ENCODE results near the gene DIAPH1. TPM values are rescaled to one million over a fixed set of nuclear protein-coding genes. Genes with fewer than 3 reads are reported as not detected.
A peak's percentile ranks its signal among the peaks of the same experiment; 100 is the strongest.

Gene DIAPH1
- total RNA-seq, 1 experiment from 2014 or later = 31.2 TPM

DNA sequence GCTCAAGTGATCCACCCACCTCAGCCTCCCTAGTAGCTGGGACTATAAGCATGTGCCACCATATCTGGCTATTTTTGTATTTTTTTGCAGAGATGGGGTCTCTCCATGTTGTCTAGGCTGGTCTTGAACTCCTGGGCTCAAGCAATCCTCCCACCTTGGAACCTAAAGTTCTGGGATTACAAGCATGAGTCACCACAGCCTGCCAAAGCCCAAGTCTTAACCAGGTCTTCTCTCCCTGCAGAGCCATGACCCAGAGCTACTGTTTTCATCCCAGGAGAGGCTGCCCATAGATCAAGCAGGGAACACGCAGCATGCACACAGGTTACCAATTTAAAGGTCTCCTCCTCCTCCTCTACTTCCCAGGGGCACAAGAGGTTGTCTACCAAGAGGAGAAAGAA is 100.2 kb downstream of the DIAPH1 start:
- no peak for DNase-seq
- Histone ChIP-seq H3K36me3 (replicated peaks; ENCODE audit: control insufficient read depth, insufficient read depth, low read length) (peaks cover 22% of the 10 kb centered on the region), H3K4me3 (ENCODE audit: insufficient read depth, low read depth, low read length) (no peak overlapping the region), H3K27me3 (ENCODE audit: control insufficient read depth, insufficient read depth, low read length) (no peaks in the 10 kb centered on the region)

GRCh38 chr5:141517880-141518617 is 100.8 kb downstream of the DIAPH1 start:
- no peak for DNase-seq
- Histone ChIP-seq H3K27me3 (ENCODE audit: control insufficient read depth, insufficient read depth, low read length) (no peaks in the 10 kb centered on the region), H3K36me3 (replicated peaks; ENCODE audit: control insufficient read depth, insufficient read depth, low read length) (peaks cover 20% of the 10 kb centered on the region), H3K4me3 (ENCODE audit: insufficient read depth, low read depth, low read length) (no peak overlapping the region)

GRCh38 chr5:141517312-141517711 is 101.5 kb downstream of the DIAPH1 start:
- H3K27me3 ChIP-seq (ENCODE audit: control insufficient read depth, insufficient read depth, low read length) = peaks cover 2% of the 10 kb centered on the region; the same call in 1 of the 2 replicates
- no peak overlapping the region for H3K4me3 ChIP-seq (ENCODE audit: insufficient read depth, low read depth, low read length)
- peaks cover 20% of the 10 kb centered on the region for H3K36me3 ChIP-seq (replicated peaks; ENCODE audit: control insufficient read depth, insufficient read depth, low read length)
- no peak for DNase-seq

- no peak overlapping the region for H3K4me3 ChIP-seq (ENCODE audit: insufficient read depth, low read depth, low read length)
- peaks cover 2% of the 10 kb centered on the region; the same call in 1 of the 2 replicates for H3K27me3 ChIP-seq (ENCODE audit: control insufficient read depth, insufficient read depth, low read length)
- DNase-seq = no peak
- peaks cover 17% of the 10 kb centered on the region for H3K36me3 ChIP-seq (replicated peaks; ENCODE audit: control insufficient read depth, insufficient read depth, low read length)
Measured at GRCh38 chr5:141516672-141517025, 102.2 kb downstream of the DIAPH1 start.

DNA sequence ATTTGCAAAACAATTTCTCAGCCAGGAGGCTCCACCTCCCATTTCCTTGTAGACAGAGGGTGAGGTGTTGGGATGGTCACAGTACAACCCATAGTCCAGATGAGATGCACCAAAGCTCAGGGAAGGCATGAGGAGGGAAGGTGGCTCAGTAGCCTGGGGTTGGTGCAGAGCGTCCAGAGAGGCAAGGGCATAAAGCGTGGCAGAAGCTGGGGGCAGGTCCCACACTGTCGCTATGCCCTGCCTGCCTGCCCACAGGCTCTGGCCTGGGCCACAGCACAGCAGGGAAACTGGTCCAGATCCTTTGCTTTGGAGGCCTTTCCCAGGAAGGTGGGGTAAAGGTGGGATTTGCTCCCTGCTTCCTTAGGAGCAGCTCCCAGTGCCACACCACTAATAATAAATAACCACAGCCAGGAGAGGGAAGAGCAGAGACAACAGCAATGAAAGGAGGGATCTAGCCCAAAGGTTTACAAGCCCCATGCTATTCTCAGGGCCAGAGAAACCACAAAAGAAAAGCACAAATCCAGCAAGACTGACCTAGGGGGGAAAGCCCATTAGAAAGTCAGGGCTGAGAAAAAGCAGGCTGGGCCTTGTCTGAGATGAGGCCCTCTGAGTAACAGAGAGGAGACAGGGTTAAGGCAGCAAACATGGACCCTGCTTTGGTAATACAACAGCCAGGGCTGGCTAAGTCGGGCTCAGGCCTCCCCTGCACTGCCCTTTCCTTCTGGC is 102.7 kb downstream of the DIAPH1 start:
- peaks cover 14% of the 10 kb centered on the region for H3K36me3 ChIP-seq (replicated peaks; ENCODE audit: control insufficient read depth, insufficient read depth, low read length)
- H3K4me3 ChIP-seq (ENCODE audit: insufficient read depth, low read depth, low read length) = no peak overlapping the region
- no peak for DNase-seq
- H3K27me3 ChIP-seq (ENCODE audit: control insufficient read depth, insufficient read depth, low read length) = peaks cover 2% of the 10 kb centered on the region; the same call in 1 of the 2 replicates

- Histone ChIP-seq H3K27me3 (ENCODE audit: control insufficient read depth, insufficient read depth, low read length) (peaks cover 2% of the 10 kb centered on the region; the same call in 1 of the 2 replicates), H3K4me3 (ENCODE audit: insufficient read depth, low read depth, low read length) (no peak overlapping the region), H3K36me3 (replicated peaks; ENCODE audit: control insufficient read depth, insufficient read depth, low read length) (peaks cover 11% of the 10 kb centered on the region)
- DNase-seq = no peak
Measured at GRCh38 chr5:141515141-141515540, 103.7 kb downstream of the DIAPH1 start.

- peaks cover 11% of the 10 kb centered on the region for H3K36me3 ChIP-seq (replicated peaks; ENCODE audit: control insufficient read depth, insufficient read depth, low read length)
- no peak overlapping the region for H3K4me3 ChIP-seq (ENCODE audit: insufficient read depth, low read depth, low read length)
- peaks cover 2% of the 10 kb centered on the region; the same call in 1 of the 2 replicates for H3K27me3 ChIP-seq (ENCODE audit: control insufficient read depth, insufficient read depth, low read length)
- DNase-seq = peak; percentile 88
Measured at GRCh38 chr5:141514330-141515133, 104.3 kb downstream of the DIAPH1 start.

DNA sequence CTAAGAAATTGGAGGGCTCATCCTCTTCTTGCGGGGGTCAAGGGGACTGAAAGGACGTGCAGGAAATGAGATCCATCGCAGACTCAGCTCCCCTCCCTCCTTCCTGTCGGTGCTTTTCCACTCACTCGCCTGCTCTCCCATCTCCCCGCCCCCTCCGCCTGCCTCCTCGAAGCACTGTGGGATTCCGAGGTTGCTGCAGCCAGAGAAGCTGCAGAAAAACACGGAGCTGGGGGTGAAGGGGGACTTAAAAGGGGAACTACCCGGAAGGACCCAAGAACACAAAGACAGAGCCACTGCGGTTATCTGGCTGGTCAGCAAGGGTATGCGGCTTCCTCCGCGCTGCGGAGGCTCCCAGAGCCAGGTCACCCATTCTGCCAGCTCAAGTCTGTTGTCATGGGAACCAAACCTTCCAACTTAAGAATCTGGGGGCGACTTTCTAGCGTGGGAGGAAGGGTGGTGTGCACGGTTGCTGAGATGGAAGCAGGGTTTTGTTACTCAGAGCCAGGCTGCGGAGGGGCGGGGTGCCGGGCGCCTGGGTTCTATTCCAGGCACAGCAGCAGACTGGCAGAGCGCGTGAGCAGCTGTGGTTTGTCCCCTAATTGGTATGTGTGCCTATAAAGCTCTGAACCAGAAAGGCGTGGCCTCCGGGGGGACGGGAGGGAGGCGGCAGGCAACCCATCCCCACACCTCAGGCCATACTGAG is 105.0 kb downstream of the DIAPH1 start:
- DNase-seq = peak; percentile 86
- Histone ChIP-seq H3K27me3 (ENCODE audit: control insufficient read depth, insufficient read depth, low read length) (peaks cover 2% of the 10 kb centered on the region; the same call in 1 of the 2 replicates), H3K4me3 (ENCODE audit: insufficient read depth, low read depth, low read length) (peak overlapping the region; percentile 71), H3K36me3 (replicated peaks; ENCODE audit: control insufficient read depth, insufficient read depth, low read length) (peaks cover 9% of the 10 kb centered on the region)

- peaks cover 2% of the 10 kb centered on the region; the same call in 1 of the 2 replicates for H3K27me3 ChIP-seq (ENCODE audit: control insufficient read depth, insufficient read depth, low read length)
- peak; percentile 84 for DNase-seq
- peak overlapping the region; percentile 71 for H3K4me3 ChIP-seq (ENCODE audit: insufficient read depth, low read depth, low read length)
- peaks cover 9% of the 10 kb centered on the region for H3K36me3 ChIP-seq (replicated peaks; ENCODE audit: control insufficient read depth, insufficient read depth, low read length)
Measured at GRCh38 chr5:141512911-141513626, 105.7 kb downstream of the DIAPH1 start.

- peak; percentile 98 for DNase-seq
- Histone ChIP-seq H3K4me3 (ENCODE audit: insufficient read depth, low read depth, low read length) (peak overlapping the region; percentile 71), H3K36me3 (replicated peaks; ENCODE audit: control insufficient read depth, insufficient read depth, low read length) (peaks cover 8% of the 10 kb centered on the region), H3K27me3 (ENCODE audit: control insufficient read depth, insufficient read depth, low read length) (peaks cover 2% of the 10 kb centered on the region; the same call in 1 of the 2 replicates)
Measured at GRCh38 chr5:141512390-141512910, 106.3 kb downstream of the DIAPH1 start.

DNA sequence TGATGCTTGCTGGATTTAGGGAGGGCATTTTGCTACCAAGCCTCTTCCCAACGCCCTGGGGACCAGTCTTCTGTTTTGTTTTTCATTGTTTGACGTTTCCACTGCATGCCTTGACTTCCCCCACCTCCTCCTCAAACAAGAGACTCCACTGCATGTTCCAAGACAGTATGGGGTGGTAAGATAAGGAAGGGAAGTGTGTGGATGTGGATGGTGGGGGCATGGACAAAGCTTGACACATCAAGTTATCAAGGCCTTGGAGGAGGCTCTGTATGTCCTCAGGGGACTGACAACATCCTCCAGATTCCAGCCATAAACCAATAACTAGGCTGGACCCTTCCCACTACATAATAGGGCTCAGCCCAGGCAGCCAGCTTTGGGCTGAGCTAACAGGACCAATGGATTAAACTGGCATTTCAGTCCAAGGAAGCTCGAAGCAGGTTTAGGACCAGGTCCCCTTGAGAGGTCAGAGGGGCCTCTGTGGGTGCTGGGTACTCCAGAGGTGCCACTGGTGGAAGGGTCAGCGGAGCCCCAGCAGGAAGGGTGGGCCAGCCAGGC is 107.0 kb downstream of the DIAPH1 start:
- DNase-seq = no peak
- peaks cover 6% of the 10 kb centered on the region for H3K36me3 ChIP-seq (replicated peaks; ENCODE audit: control insufficient read depth, insufficient read depth, low read length)

GRCh38 chr5:141510850-141511601 is 107.8 kb downstream of the DIAPH1 start:
- peaks cover 1% of the 10 kb centered on the region for H3K36me3 ChIP-seq (replicated peaks; ENCODE audit: control insufficient read depth, insufficient read depth, low read length)
- DNase-seq = no peak
- H3K27me3 ChIP-seq (ENCODE audit: control insufficient read depth, insufficient read depth, low read length) = peaks cover 2% of the 10 kb centered on the region; the same call in 1 of the 2 replicates
- no peak overlapping the region for H3K4me3 ChIP-seq (ENCODE audit: insufficient read depth, low read depth, low read length)

More for the DNA sequence above, 107.0 kb downstream of the DIAPH1 start:
- H3K4me3 ChIP-seq (ENCODE audit: insufficient read depth, low read depth, low read length) = no peak overlapping the region
- peaks cover 2% of the 10 kb centered on the region; the same call in 1 of the 2 replicates for H3K27me3 ChIP-seq (ENCODE audit: control insufficient read depth, insufficient read depth, low read length)

Data from H7 (cell line).